Measurements from ENCODE around the gene CDH13. TPM values are rescaled to one million over a fixed set of nuclear protein-coding genes. Genes with fewer than 3 reads are reported as not detected.

The CDH13 gene
- total and polyA plus RNA-seq, 2 of the 8 experiments (the other 6 are each of a cell fraction or from before 2014, with no cell fraction given), result 2.3 to 2.4 TPM

- TF ChIP-seq SIN3A (conservative IDR thresholded peaks at IDR 0.05 in 1 of 2, IDR thresholded peaks at IDR 0.05 in 1 of 2; ENCODE audit: low read depth in 1 of 2, low read length in 2 of 2) (no peak), KDM1A (IDR thresholded peaks at IDR 0.05; ENCODE audit: borderline replicate concordance, low read length) (no peak), BRCA1 (IDR thresholded peaks at IDR 0.05; ENCODE audit: low read depth, low read length) (no peak), SP4 (IDR thresholded peaks at IDR 0.05; ENCODE audit: low read length) (no peak), POLR2A (IDR thresholded peaks at IDR 0.05; ENCODE audit: control extremely low read depth in 1 of 2, low read depth in 2 of 2, low read length in 2 of 2) (no peak), HDAC2 (IDR thresholded peaks at IDR 0.05; ENCODE audit: borderline replicate concordance in 1 of 2, low read depth in 2 of 2, low read length in 2 of 2) (no peak), HDAC6 (IDR thresholded peaks at IDR 0.05; ENCODE audit: low read depth, low read length) (no peak)
These were observed 370.0 kb downstream of the CDH13 start (continued) for GRCh38 chr16:82996814-82997213.
